Ovary (tissue), 9 donors: Measurements from ENCODE around the gene IL21R. TPM values are rescaled to one million over a fixed set of nuclear protein-coding genes. Genes with fewer than 3 reads are reported as not detected.

Experiments used
- DNase-seq, 5 donors: peaks; one replicate each; pipeline ENCODE4 v3.0.0-alpha.2; 2019 to 2020
- H3K27ac ChIP-seq, 2 donors: fragments of 200-600 bp; one replicate each; pipeline versions ENCODE4 v1.5.1 to v1.8.0; 2019 to 2022
- H3K27me3 ChIP-seq: fragments of 200-600 bp; one replicate; pipeline ENCODE4 v1.8.0; 2022
- H3K36me3 ChIP-seq: fragments of 200-600 bp; sonication (generic); one replicate; pipeline ENCODE4 v1.5.1; 2019
- H3K4me1 ChIP-seq: one replicate; pipeline ENCODE4 v1.8.1; 2013; ENCODE audit warnings: mild to moderate bottlenecking, moderate library complexity; ENCODE audit not compliant: insufficient read depth
- H3K4me3 ChIP-seq: fragments of 200-600 bp; sonication (generic); one replicate; pipeline ENCODE4 v1.5.1; 2017
- H3K9me3 ChIP-seq, 2 donors: fragments of 200-600 bp in 1 of 2; sonication (generic) in 1 of 2; one replicate each; pipeline versions ENCODE4 v1.5.1 to v1.8.1; 2013 to 2019; ENCODE audit warnings: mild to moderate bottlenecking in 1 of 2, moderate library complexity in 1 of 2
- CTCF ChIP-seq, 3 donors: fragments of 450-650 bp in 2 of 3; fragments of 200-600 bp in 1 of 3; IDR thresholded peaks; one replicate each; pipeline versions ENCODE4 v1.5.1 to v1.8.0; 2016 to 2022; ENCODE audit warnings: antibody characterized with exemption in 3 of 3, mild to moderate bottlenecking in 1 of 3
- EP300 ChIP-seq: sonication (generic); formaldehyde crosslinking; IDR thresholded peaks from one replicate; pipeline ENCODE4 v1.6.1; 2017; ENCODE audit warnings: antibody characterized with exemption
- POLR2A ChIP-seq: fragments of 450-650 bp; IDR thresholded peaks from one replicate; pipeline ENCODE4 v1.6.1; 2017; ENCODE audit warnings: antibody characterized with exemption, mild to moderate bottlenecking, moderate library complexity
- WGBS, 3 donors: extraction: QIAGEN DNeasy Blood & Tissue Kit in 1 of 3; methylation state at CpG; one replicate each; pipeline versions ENCODE4 v1.1.5 to v1.1.7; 2013 to 2017; 5-methylcytosine and 5-hydroxymethylcytosine counted together
- intact Hi-C, 4 donors: fragments of 100-400 bp; cut with DNase I; formaldehyde crosslinking; loops; one replicate each; pipeline versions ENCODE4 v1.11.0 to v1.15.1; 2022 to 2023
- polyA plus RNA-seq, 2 donors: library from polyadenylated mRNA; stranded (reverse); fragments of 200-250 nt in 1 of 2; fragments of 350-450 nt in 1 of 2; fragmentation: Illumina TruSeq in 1 of 2; extraction: RNeasy Lipid Tissue Mini Kit (QIAGEN cat#74804) in 1 of 2; gene quantifications; one replicate each; pipeline ENCODE4 v1.2.3, GENCODE V29; 2013 to 2014
- total RNA-seq, 7 donors: library from RNA; depleted of rRNA in 2 of 7; stranded (reverse); fragments of >200 nt in 2 of 7; fragmentation: NEBNext Ultra II Directional in 3 of 7; extraction: Animal tissue kit (Norgen Biotek cat#: 25700) in 3 of 7; gene quantifications; one replicate each; pipeline versions ENCODE4 v1.1.0 to v1.2.4, GENCODE V29; 2016 to 2023
- donor health status: DM: no; HTN: no; CAD: no; lungs with moderate emphysema.
- donor health status: DM: no; HTN: no; CAD: no.
- donor health status: Bipolar disorder and iron deficiency.
- donor health status: DM: yes; HTN: yes; CAD: no.
- donor health status: DM: no; HTN: no; CAD: no.
- donor health status: DM: yes; HTN: yes; CAD: no.

Gene IL21R
- total and polyA plus RNA-seq, 9 donors: 0.01 to 1.00 (median 0.23) TPM; not detected in 2

DNA sequence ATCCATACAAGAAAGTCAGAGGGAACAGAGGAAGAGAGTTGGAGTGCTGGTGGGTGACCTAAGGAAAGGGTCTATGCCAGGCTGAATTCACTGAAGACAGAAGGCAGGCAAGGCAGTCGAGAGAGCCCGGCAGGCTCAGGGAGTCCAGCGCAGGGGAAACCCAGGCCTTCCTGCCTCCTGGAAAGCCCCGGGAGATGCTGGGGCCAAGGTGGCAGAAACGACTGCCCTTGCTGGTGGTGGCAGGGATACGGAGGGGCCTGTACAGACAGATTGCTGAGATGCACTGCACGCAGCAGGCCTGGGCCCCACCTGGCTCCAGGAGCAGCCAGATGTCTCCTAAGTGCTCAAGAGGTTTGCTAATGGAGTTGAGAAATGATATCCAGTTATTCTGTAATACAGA is 87.9 kb downstream of the IL21R start:
- Histone ChIP-seq H3K4me1 (no peaks in the 10 kb centered on the region), H3K4me3 (no peak overlapping the region), H3K9me3 (no peaks in the 10 kb centered on the region), H3K27ac (no peak overlapping the region), H3K36me3 (no peaks in the 10 kb centered on the region), H3K27me3 (no peaks in the 10 kb centered on the region)
- DNase-seq: no peak
- WGBS, 3 donors: 89 to 92% (median 90%) methylated on average over 7 of the region's 7 CpGs
- intact Hi-C loops: loop anchor here in 1 of 4 donors (2.0 kb wide), 1 partner anchor 21 kb away; no protein-coding TSS in a partner anchor
- TF ChIP-seq CTCF (IDR thresholded peaks at IDR 0.05) (no peak), EP300 (no peak), POLR2A (no peak)

DNA sequence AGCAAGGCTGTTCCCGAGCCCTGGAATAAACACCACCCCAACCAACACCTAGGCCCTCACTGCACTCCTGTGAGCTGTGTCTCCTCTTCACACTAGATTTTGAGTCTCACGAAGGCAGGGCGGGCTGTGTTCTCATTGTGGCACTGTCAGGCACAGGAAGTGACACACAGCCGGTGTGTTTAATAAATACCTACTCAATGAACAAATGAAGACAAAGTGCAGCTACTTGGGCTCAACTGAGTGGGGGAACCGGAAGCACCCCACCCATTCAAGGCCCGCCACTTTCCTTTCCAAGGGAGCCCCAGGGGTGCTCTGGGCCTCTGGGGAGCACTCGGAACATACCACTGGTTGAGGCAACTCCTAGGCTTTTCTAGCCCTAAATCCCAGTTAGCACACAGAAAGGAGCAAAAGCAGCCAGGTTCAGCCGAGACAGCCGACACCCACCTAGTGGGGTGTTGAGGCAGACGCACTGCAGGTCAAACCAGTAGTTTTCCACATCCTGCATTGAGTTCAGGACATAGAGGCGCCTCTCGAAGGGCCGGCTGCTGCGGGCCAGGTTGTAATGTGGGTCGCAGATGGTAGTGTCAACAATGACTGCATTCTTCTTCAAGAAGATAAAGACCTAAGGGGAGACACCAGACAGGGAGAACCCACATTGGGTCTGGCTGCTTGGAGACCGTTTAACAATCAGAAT is 90.1 kb downstream of the IL21R start:
- Histone ChIP-seq H3K27me3 (no peaks in the 10 kb centered on the region), H3K36me3 (no peaks in the 10 kb centered on the region), H3K27ac (no peak overlapping the region), H3K9me3 (no peaks in the 10 kb centered on the region), H3K4me3 (no peak overlapping the region), H3K4me1 (peaks cover 2% of the 10 kb centered on the region)
- intact Hi-C loops: loop anchor here in 1 of 4 donors (2.0 kb wide), 1 partner anchor 19 kb away; no protein-coding TSS in a partner anchor
- TF ChIP-seq CTCF (IDR thresholded peaks at IDR 0.05): no peak
- no peak for TF ChIP-seq EP300
- no peak for TF ChIP-seq POLR2A
- DNase-seq: no peak
- 82 to 88% (median 88%) methylated on average over 16 of the region's 16 CpGs for WGBS, 3 donors

DNA sequence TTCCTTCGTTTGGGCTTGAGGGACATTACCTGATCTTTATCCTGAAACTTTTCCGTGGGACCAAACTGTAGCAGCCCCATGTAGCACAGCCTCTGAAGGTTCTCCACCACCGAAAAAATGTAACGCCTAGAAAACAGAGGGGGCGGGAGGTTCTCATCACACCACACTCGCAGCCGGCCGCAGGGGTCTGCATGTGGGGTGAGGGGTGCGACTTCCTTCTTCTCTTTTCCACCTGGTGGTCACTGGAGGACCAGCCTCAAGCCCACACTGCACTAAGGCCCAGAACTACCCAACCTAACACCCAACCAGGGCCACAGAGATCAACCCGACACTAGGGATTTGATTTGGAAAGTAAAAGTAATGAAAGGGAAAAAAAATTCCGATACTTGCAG is 90.6 kb downstream of the IL21R start:
- intact Hi-C loops: no loop called here
- Histone ChIP-seq H3K4me1 (peaks cover 2% of the 10 kb centered on the region), H3K9me3 (no peaks in the 10 kb centered on the region), H3K4me3 (no peak overlapping the region), H3K27me3 (no peaks in the 10 kb centered on the region), H3K36me3 (no peaks in the 10 kb centered on the region), H3K27ac (no peak overlapping the region)
- DNase-seq: no peak
- WGBS, 3 donors: 79 to 90% (median 84%) methylated on average over 11 of the region's 11 CpGs
- no peak for TF ChIP-seq POLR2A
- TF ChIP-seq CTCF (IDR thresholded peaks at IDR 0.05): no peak
- no peak for TF ChIP-seq EP300

GRCh38 chr16:27495191-27495590 is 93.2 kb downstream of the IL21R start:
- H3K4me1 ChIP-seq: peaks cover 2% of the 10 kb centered on the region
- H3K36me3 ChIP-seq: no peaks in the 10 kb centered on the region
- TF ChIP-seq POLR2A (no peak), EP300 (no peak), CTCF (IDR thresholded peaks at IDR 0.05) (no peak)
- 22 to 44% (median 36%) methylated on average over 13 of the region's 13 CpGs for WGBS, 3 donors
- intact Hi-C loops: no loop called here
- no peak overlapping the region for H3K27ac ChIP-seq
- no peak overlapping the region for H3K4me3 ChIP-seq
- no peaks in the 10 kb centered on the region for H3K9me3 ChIP-seq
- DNase-seq: peak; percentile 53 to 86 (median 72)
- no peaks in the 10 kb centered on the region for H3K27me3 ChIP-seq
